Pancreas (tissue), 10 donors: ENCODE results near the gene DDX39A. TPM values are rescaled to one million over a fixed set of nuclear protein-coding genes. Genes with fewer than 3 reads are reported as not detected.

Experiments used
- ATAC-seq, 4 donors: fragments of 200-7000 bp; cut with Tn5 transposase; one replicate each; pipeline versions ENCODE4 v1.8.0 to v1.9.1; 2020; ENCODE audit warnings: mild to moderate bottlenecking in 4 of 4, moderate library complexity in 4 of 4
- DNase-seq, 6 donors: peaks; one replicate each; pipeline ENCODE4 v3.0.0-alpha.2; 2020
- FAIRE-seq: peaks from 2 replicates; lab custom pipeline; 2012; peaks lifted over from hg19 to GRCh38; lab: Jason Lieb, UNC
- H3K27ac ChIP-seq, 4 donors: fragments of 200-600 bp; sonication (generic); 1 replicate in 3 of 4; 2 replicates in 1 of 4; pipeline versions ENCODE4 v1.5.0 to v1.8.0; 2020
- H3K27me3 ChIP-seq, 4 donors: fragments of 200-600 bp; one replicate each; pipeline ENCODE4 v1.8.0; 2021
- H3K36me3 ChIP-seq, 3 donors: fragments of 200-600 bp; sonication (generic) in 1 of 3; one replicate each; pipeline versions ENCODE4 v1.5.0 to v1.8.0; 2020 to 2021
- H3K4me1 ChIP-seq, 3 donors: fragments of 200-600 bp; one replicate each; pipeline ENCODE4 v1.8.0; 2021
- H3K4me3 ChIP-seq, 4 donors: fragments of 200-600 bp; sonication (generic) in 2 of 4; one replicate each; pipeline versions ENCODE4 v1.5.0 to v1.8.0; 2020 to 2021
- H3K9me3 ChIP-seq, 4 donors: fragments of 200-600 bp; one replicate each; pipeline ENCODE4 v1.8.0; 2021
- CTCF ChIP-seq, 4 donors: fragments of 200-600 bp; sonication (generic) in 3 of 4; IDR thresholded peaks; one replicate each; pipeline versions ENCODE4 v1.5.0 to v1.8.0; 2021; ENCODE audit warnings: antibody characterized with exemption in 4 of 4
- WGBS, 2 donors: extraction: QIAGEN DNeasy Blood & Tissue Kit; methylation state at CpG; one replicate each; pipeline ENCODE4 v1.1.7; 2013; 5-methylcytosine and 5-hydroxymethylcytosine counted together
- intact Hi-C, 3 donors: fragments of 100-400 bp; cut with DNase I; formaldehyde crosslinking; loops; one replicate each; pipeline versions ENCODE4 v1.11.1 to v1.14.2; 2022
- polyA plus RNA-seq, 2 donors: library from polyadenylated mRNA; stranded (reverse); fragments of 200-250 nt; gene quantifications; one replicate each; pipeline ENCODE4 v1.2.3, GENCODE V29; 2013
- total RNA-seq, 6 donors: library from RNA; stranded (reverse); fragmentation: NEBNext Ultra II Directional in 4 of 6; extraction: Animal tissue kit (Norgen Biotek cat#: 25700) in 4 of 6; gene quantifications; one replicate each; pipeline versions ENCODE4 v1.2.1 to v1.2.4, GENCODE V29; 2021 to 2023
- donor health status: healthy with polysubstance abuse.
- donor health status: DM: no; HTN: no; CAD: no; lungs with moderate emphysema.
- donor health status: DM: no; HTN: no; CAD: no.
- donor health status: control.
- donor health status: control.
- donor health status: Bipolar disorder and iron deficiency.
- donor health status: DM: yes; HTN: yes; CAD: no.
- donor health status: DM: no; HTN: no; CAD: no.
- donor health status: DM: no; HTN: no; CAD: no.
- donor health status: DM: yes; HTN: yes; CAD: no.

The DDX39A gene
- total and polyA plus RNA-seq, 8 donors: 9.3 to 86.6 (median 19.6) TPM

DNA sequence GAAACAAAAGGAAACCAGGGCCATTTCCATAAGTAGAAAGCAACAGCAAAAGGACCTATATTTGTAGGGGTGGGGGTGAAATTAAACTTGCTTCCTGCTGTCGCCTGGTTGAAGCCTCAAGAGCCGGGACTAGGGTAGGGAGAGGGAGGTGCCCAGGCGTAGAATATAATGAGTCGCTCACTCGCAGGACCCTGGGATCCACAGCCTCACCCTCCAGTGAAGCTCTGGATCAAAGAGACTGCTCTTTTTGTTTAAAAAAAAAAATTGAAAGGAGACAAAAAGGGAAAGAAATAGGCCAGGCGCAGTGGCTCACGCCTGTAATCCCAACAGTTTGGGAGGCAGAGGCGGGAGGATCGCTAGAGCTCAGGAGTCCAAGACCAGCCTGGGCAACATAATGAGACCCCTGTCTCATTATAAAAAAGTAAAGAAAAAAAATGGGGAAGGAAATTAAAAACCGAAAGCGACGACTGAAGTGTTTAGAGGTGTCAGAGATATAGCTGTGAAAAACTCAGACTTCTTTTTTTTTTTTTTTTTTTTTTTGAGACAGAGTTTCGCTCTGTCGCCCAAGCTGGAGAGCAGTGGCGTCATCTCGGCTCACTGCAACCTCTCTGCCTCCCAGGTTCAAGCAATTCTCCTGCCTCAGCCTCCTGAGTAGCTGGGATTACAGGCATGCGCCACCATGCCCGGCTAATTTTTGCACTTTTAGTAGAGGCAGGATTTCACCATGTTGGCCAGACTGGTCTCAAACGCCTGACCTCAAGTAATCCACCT, 48.8 kb downstream of the DDX39A start:
- no peak for FAIRE-seq
- H3K36me3 ChIP-seq: no peaks in the 10 kb centered on the region
- no peaks in the 10 kb centered on the region for H3K27me3 ChIP-seq
- H3K27ac ChIP-seq: peak overlapping the region in 2 of 4 donors; percentile 33 to 36
- intact Hi-C loops: no loop called here
- TF ChIP-seq CTCF (IDR thresholded peaks at IDR 0.05): no peak
- no peak for ATAC-seq
- DNase-seq: no peak
- H3K4me3 ChIP-seq: no peak overlapping the region
- 72 to 81% methylated on average over 19 of the region's 19 CpGs for WGBS, 2 donors
- H3K4me1 ChIP-seq: peaks cover 0 to 5% (median 0%) of the 10 kb centered on the region in 3 donors
- H3K9me3 ChIP-seq: no peaks in the 10 kb centered on the region

- Histone ChIP-seq H3K9me3 (no peaks in the 10 kb centered on the region), H3K36me3 (no peaks in the 10 kb centered on the region), H3K4me3 (no peak overlapping the region), H3K4me1 (peaks cover 0 to 5% (median 0%) of the 10 kb centered on the region in 3 donors), H3K27ac (peak overlapping the region in 1 of 4 donors; percentile 33), H3K27me3 (no peaks in the 10 kb centered on the region)
- intact Hi-C loops: no loop called here
- FAIRE-seq: no peak
- ATAC-seq: peak in 1 of 4 donors; percentile 8
- no peak for TF ChIP-seq CTCF (IDR thresholded peaks at IDR 0.05)
- 56 to 66% methylated on average over 19 of the region's 19 CpGs for WGBS, 2 donors
- DNase-seq: no peak
These were observed 49.6 kb downstream of the DDX39A start for GRCh38 chr19:14369399-14370168.

DNA sequence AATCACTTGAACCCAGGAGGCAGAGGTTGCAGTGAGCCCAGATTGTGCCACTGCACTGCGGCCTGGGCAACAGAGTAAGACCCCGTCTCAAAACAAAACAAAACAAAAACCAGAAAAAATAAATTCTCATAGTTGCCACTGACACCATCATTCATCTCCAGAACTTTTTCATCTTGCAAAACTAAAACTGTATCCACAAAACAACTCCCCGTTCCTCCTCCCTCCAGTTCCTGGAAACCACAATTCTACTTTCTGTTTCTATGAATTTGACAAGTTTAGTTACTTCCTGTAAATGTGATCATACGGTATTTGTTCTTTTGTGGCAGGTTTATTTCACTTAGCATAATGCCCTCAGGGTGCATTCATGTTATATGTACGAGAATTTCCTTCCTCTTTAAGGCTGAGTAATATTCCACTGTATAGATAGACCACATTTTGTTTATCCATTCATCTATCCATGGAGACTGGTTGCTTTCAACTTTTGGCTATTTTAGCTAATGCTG, 51.1 kb downstream of the DDX39A start:
- Histone ChIP-seq H3K36me3 (no peaks in the 10 kb centered on the region), H3K4me1 (peaks cover 0 to 5% (median 0%) of the 10 kb centered on the region in 3 donors), H3K9me3 (no peaks in the 10 kb centered on the region), H3K27me3 (no peaks in the 10 kb centered on the region), H3K27ac (no peak overlapping the region), H3K4me3 (no peak overlapping the region)
- ATAC-seq (no peak), FAIRE-seq (no peak), DNase-seq (no peak)
- 80 to 87% methylated on average over 5 of the region's 5 CpGs for WGBS, 2 donors
- intact Hi-C loops: no loop called here
- TF ChIP-seq CTCF (IDR thresholded peaks at IDR 0.05): no peak

DNA sequence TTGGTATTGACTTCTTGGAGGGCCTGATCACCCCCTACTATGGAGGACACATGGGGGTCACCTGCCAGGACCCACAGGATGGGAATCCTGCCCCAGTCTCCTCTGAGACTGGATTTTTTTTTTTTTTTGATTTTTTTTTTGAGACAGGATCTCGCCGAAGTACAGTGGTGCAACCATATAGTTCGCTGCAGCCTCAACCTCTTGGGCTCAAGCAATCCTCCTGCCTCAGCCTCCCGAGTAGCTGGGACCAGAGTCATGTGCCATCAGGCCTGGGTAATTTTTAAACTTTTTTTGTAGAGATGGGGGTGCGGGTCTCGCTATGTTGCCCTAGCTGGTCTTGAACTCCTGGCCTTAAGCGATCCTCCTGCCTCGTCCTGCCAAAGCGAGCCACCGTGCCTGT, 52.1 kb downstream of the DDX39A start:
- WGBS, 2 donors: 92 to 96% methylated on average over 10 of the region's 10 CpGs
- no peak for TF ChIP-seq CTCF (IDR thresholded peaks at IDR 0.05)
- Histone ChIP-seq H3K27ac (no peak overlapping the region), H3K36me3 (no peaks in the 10 kb centered on the region), H3K4me3 (no peak overlapping the region), H3K27me3 (no peaks in the 10 kb centered on the region), H3K9me3 (no peaks in the 10 kb centered on the region), H3K4me1 (peaks cover 0 to 5% (median 0%) of the 10 kb centered on the region in 3 donors)
- ATAC-seq: no peak
- no peak for FAIRE-seq
- DNase-seq: no peak
- intact Hi-C loops: no loop called here
